HG03103 (cell line): ENCODE measurements around the gene ZCCHC14.
"Not testable (repeated sequence)": the region's sequence is repeated elsewhere in the genome, so short reads cannot be mapped to it uniquely, and the experiment has no call there.

Experiments used
- ATAC-seq: cut with Tn5 transposase; IDR thresholded peaks from one replicate; pipeline ENCODE4 v1.9.1; 2021; ENCODE audit warnings: low read depth; ENCODE audit not compliant: unreplicated experiment

ZCCHC14 gene

GRCh38 chr16:87525352-87525751, 32.5 kb upstream of the ZCCHC14 start:
- no peak for ATAC-seq

DNA sequence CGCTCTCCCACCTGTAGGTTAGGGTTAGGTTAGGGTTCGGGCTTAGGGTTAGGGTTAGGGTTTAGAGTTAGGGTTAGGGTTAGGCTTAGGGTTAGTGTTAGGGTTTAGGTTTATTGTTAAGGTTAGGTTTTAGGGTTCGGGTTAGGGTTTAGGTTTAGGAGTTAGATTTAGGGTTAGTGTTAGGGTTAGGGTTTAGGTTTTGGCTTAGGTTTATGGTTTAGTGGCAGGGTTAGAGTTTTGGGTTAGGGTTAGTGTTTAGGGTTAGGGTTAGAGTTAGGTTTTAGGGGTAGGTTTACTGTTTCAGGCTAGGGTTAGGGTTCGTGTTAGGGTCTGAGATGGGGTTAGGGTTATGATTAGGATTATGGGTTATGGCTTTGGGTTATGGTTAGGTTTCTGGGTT, 31.6 kb upstream of the ZCCHC14 start:
- no peak for ATAC-seq

DNA sequence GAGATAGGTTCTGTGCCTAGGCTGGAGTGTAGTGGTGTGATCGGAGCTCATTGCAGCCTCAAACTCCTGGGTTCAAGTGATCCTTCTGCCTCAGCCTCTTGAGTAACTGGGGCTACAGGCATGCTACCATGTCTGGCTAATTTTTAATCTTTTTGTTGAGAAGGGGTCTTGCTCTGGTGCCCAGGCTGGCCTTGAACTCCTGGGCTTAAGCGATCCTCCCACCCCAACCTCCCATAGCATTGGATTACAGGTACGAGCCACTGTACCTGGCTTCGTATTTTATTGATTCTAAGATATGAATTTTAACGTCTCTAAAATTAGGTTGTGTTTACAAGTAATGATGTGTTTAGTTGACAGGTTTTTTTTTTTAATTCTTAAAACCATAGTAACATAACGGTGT, 30.8 kb upstream of the ZCCHC14 start:
- not testable (repeated sequence) for ATAC-seq

- not testable (repeated sequence) for ATAC-seq
Observed at GRCh38 chr16:87521764-87522163, 28.9 kb upstream of the ZCCHC14 start.

DNA sequence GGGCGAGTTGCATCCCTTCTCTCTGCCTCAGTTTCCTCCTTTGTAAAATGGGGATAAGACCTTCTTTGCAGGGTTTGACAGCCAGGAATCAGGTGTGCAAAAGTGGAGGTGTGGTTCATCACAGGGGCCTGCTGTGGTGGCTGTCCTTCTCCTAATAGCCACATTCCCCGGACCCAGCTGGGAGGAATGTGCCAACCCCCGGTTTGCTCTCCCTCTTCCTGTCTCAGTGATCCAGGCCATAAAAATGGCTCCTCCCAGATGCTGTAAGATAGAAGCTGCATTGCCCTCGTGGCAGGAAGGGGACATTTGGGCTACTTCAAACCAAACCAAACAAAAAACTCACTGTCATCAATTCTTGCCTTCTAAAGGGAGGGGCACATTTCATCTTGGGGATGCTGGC, 26.3 kb upstream of the ZCCHC14 start:
- not testable (repeated sequence) for ATAC-seq

DNA sequence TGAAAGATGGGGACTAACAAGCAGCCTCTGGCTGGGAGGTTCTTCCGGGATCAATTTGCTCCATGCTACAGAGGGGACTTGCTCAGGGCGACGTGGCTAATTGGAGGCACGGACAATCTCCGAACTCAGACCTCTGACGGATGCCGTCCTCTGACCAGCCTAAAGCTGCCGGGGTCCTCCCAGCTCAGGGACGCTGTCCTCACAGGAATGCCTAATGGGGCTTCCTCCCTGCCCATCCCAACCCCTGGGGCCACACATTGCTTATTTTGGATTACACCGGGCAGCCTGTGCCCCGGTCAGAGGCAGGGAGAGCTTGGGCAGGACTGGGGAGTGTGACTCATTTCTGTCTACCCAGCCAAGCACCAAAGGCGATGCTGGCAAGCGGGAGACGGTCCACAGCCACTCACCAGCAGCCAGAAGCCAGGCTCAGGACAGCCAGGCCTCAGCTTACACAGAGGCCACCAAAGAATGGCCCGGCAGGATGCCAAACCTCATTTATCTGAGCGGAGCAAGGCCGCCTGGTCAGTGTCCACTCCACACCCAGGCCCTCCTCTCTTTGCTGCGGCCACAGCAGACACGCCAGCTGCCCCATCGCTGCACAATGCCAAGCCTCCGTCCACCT, 25.7 kb upstream of the ZCCHC14 start:
- ATAC-seq: not testable (repeated sequence)

GRCh38 chr16:87517610-87518429, 25.0 kb upstream of the ZCCHC14 start:
- not testable (repeated sequence) for ATAC-seq

- no peak for ATAC-seq
Observed at GRCh38 chr16:87516361-87516760, 23.5 kb upstream of the ZCCHC14 start.

GRCh38 chr16:87515475-87516330, 22.9 kb upstream of the ZCCHC14 start:
- no peak for ATAC-seq

- not testable (repeated sequence) for ATAC-seq
Observed at GRCh38 chr16:87509778-87510177, 17.0 kb upstream of the ZCCHC14 start.

DNA sequence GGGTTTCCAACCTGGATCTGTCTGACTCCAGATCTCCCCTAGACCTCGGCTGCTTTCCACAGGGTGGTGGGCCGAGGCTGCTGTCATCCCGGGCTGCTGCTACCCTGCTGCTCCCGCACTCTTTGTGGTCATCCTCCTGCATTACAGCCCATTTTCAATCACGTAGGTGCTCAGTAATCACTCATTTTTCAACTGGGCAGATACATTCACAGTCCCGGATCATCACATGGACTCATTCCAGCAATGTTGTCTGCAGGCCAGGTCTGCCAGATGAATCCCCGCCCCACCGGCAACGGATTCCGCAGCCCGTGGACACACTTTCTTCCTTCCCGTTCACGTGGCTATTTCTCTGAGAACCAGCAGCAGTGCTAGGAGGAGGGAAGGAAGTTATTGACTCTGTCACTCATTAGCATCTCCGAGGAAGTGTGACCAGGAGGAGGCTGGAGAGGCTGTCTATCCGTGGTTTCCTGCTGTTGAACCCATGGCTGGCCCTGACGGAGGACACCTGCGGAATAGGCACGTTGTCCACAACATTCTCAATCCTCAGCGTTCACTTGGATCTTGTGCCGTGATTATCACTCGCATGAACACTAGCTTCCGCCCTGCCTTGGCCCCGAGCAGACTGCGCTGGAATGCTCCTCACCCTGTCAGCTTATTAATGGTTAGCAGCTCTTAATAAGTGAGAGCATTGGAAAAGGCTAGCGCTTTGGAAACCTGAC, 14.7 kb upstream of the ZCCHC14 start:
- no peak for ATAC-seq

GRCh38 chr16:87506423-87507350, 13.9 kb upstream of the ZCCHC14 start:
- ATAC-seq: no peak

DNA sequence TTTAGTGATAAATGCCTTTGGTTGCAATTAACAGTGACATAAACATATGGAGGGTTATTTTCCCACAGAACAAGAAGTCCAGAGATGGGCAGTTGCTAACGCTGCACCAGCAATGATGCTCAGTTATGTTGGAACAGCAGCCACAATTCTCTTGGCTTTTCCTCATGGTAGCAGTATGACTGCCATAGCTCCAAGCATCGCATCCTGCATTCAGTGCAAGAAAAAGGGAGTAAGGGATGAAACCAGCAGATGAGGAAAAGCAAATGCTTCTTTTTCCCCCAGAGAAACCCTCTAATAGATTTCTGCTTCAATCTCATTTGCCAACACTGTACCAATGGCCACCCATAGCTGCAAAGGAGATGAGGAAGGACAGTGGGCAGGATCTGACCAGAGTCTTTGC, 13.0 kb upstream of the ZCCHC14 start:
- no peak for ATAC-seq

DNA sequence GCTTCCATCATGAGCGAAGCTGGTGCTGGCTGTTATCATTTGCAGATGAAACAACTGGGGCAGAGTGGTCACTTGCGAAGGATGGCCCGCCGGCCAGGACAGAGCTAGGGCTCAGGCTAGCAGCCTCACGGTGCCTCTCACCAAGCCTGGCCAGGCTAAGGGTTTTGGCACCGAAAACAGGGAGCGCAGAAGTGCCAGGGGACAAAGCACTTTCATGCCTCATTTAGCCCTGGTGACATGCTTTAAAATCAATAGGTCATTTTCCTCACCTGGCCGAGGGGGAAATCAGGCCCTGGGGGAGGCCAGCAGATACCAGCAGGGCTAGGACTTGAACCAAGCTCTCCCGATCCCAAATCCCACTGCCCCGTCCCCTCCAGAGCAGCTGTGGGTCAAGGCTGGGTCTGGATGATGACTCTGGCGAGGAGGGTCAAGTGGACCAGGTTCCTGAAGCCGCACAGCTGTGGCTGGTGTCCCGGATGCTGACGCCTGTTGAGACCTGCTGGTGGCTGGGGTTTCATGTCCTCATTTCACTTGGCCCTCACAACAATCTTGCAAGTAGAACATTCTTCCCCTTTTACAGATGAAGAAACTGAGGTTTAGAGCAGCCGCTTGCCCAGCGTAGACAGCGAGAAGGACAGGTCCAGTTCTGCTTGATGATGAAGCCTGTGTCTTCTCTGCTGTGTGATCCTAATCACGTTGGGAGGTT, 10.6 kb upstream of the ZCCHC14 start:
- ATAC-seq: not testable (repeated sequence)

DNA sequence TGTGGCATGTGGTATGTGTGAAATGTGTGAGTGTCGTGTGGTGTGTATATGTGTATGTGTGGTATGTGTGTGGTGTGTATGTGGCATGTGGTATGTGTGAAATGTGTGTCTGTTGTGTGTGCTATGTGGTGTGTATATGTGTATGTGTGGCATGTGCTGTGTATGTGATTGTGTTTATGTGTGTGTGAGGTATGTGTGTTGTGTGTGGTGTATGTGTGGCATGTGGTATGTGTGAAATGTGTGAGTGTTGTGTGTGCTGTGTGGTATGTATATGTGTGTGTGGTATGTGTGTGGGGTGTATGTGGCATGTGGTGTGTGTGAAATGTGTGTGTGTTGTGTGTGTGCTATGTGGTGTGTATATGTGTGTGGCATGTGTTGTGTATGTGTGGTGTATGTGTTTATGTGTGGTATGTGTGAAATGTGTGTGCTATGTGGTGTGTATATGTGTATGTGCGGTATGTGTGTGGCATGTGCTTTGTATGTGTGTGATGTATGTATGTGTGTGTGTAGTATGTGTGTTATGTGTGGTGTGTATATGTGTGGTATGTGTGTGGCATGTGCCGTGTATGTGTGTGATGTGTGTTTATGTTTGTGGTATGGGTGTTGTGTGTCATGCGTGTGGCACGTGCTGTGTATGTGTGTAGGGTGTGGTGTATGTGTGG, 9.6 kb upstream of the ZCCHC14 start:
- ATAC-seq: no peak

DNA sequence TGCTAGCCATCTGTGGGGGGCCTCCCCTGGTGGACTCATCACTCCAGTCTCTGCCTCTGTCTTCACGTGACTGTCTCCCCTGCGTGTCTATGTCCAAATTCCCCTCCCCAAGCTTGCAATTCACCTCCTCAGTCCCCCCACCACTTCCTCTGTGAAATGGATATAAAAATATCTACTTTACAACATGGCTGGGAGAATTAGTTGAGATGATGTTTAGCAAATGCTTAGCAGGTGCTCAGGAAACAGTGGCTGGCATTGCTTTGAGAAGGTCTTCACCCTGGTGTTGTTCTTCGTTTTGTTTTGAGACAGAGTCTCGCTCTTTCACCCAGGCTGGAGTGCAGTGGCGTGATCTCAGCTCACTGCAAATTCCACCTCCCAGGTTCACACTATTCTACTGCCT, 8.3 kb upstream of the ZCCHC14 start:
- no peak for ATAC-seq

DNA sequence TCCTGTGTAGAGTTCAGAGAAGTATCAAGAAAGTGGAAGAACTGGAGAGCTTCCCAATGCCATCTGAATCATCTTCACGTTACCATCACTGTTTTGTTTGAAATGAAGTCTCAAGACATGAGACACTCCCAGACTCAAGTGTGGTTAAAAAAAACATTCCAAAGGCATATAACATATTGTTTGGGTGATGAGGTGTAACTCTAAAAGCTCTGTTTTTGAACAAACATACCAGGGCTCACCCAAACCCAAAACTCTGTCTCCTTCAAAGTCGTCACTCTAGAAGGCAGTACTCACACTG, 6.3 kb upstream of the ZCCHC14 start:
- no peak for ATAC-seq

DNA sequence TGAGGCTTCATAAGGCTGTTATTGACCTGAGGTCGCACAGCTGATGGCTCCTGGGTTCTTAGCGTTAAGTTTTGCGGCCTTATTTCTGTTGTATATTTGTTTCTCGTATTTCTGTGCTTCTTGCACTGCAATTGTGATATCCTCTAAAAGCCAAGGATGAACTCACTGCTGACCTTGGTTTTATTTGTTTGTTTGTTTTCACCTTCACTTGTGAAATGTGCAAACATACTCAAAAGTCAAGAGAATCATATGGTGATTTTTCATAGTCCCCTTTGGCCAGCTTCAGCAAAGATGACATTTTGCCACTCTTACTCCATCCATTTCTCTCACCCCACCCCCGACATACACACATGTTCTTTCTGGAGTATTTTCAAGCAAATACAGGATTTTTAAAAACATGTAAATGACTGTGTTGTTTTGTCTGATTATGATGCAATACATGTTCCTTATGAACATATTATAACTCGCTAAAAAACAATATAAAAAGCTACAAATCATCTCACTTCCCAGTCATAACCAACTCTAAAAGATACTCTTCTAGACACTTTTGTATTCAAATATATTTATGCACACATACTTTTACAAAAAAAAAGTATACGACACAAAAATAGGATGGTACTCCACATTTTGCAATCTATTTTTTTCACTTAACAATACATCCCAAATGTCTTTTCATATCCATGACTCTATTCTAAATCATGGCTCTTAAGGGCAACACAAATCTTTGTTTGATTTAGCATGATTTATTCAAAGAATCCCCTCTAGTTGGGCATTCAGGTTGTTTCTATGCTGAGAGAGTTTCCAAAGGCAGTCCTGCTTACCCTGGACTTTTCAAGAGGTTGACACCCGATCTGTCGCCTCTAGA, 5.7 kb upstream of the ZCCHC14 start:
- no peak for ATAC-seq
